Osteocyte (in vitro differentiated cells): ENCODE results near the gene DPP6. TPM values are rescaled to one million over a fixed set of nuclear protein-coding genes. Genes with fewer than 3 reads are reported as not detected.

ENCODE experiments used
- DNase-seq: peaks from one replicate; pipeline ENCODE4 v3.0.0; 2021; ENCODE audit warnings: mixed read lengths; ENCODE audit not compliant: unreplicated experiment; ENCODE audit errors: extremely low spot score
- H3K27ac Mint-ChIP-seq: one replicate; pipeline ENCODE4 v1.8.0; 2021; ENCODE audit warnings: mild to moderate bottlenecking, mixed read lengths; ENCODE audit not compliant: unreplicated experiment
- H3K27me3 Mint-ChIP-seq: one replicate; pipeline ENCODE4 v1.8.0; 2021; ENCODE audit warnings: mixed read lengths; ENCODE audit not compliant: unreplicated experiment
- H3K36me3 Mint-ChIP-seq: one replicate; pipeline ENCODE4 v1.8.0; 2021; ENCODE audit warnings: mixed read lengths; ENCODE audit not compliant: unreplicated experiment
- H3K4me1 Mint-ChIP-seq: one replicate; pipeline ENCODE4 v1.8.0; 2021; ENCODE audit warnings: mixed read lengths; ENCODE audit not compliant: unreplicated experiment
- H3K4me3 Mint-ChIP-seq: one replicate; pipeline ENCODE4 v1.8.0; 2021; ENCODE audit warnings: mild to moderate bottlenecking, moderate library complexity, mixed read lengths; ENCODE audit not compliant: unreplicated experiment
- H3K9me3 Mint-ChIP-seq: one replicate; pipeline ENCODE4 v1.8.0; 2021; ENCODE audit warnings: mixed read lengths; ENCODE audit not compliant: unreplicated experiment
- CTCF ChIP-seq: fragments of 200-600 bp; sonication (generic); IDR thresholded peaks from 2 replicates; pipeline ENCODE4 v1.5.0; 2021; ENCODE audit warnings: antibody characterized with exemption, mild to moderate bottlenecking, moderate library complexity
- total RNA-seq: library from RNA; stranded (reverse); gene quantifications from 2 replicates; pipeline ENCODE4 v1.2.1, GENCODE V29; 2021

Gene DPP6
- total RNA-seq, 1 donor from 2014 or later, result not detected

DNA sequence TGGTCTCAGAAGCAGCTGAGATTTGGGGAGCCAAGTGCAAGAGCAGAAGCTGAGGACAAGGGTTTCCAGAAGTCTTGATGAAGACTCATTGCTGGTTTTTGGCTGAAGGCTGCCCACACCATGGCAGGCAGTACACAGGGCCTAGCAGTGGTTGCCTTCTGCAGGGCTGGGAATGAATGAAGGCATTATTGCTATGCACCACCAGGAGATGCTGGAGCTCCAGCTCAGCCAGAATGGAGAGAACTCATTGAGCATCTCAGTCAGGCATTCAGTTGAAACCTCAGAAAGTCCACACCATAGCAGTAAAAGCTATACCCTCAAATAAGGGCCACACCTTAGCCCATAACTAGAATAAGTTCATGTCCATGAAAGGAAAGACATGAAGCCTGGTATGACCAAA is 190.5 kb downstream of the DPP6 start:
- Mint-ChIP-seq H3K4me1 (no peaks in the 10 kb centered on the region), H3K27me3 (no peaks in the 10 kb centered on the region), H3K4me3 (no peak overlapping the region), H3K36me3 (no peaks in the 10 kb centered on the region), H3K27ac (no peak overlapping the region), H3K9me3 (peaks cover 57% of the 10 kb centered on the region)
- TF ChIP-seq CTCF, result no peak
- DNase-seq, result no peak

DNA sequence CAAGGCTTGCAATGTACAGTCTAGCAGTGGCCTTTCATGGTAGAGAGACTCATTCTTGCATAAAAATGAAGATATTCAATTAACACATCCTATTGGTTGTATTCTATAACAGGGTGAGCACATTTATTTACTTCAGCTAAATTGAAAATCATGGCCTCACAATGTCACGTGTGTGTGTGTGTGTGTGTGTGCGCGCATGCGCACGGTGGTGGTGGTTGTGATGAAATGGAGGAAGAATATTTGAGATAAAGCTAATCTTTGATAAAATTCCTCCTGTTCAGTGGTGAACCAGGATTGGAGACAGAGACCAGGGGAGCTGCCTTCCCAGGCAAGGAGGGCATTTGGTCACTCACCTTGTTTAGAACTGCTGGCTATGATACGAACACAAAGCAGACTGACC is 199.8 kb downstream of the DPP6 start:
- Mint-ChIP-seq H3K4me3 (no peak overlapping the region), H3K4me1 (no peaks in the 10 kb centered on the region), H3K27ac (no peak overlapping the region), H3K36me3 (no peaks in the 10 kb centered on the region), H3K9me3 (peaks cover 72% of the 10 kb centered on the region), H3K27me3 (no peaks in the 10 kb centered on the region)
- DNase-seq, result no peak
- TF ChIP-seq CTCF, result no peak

DNA sequence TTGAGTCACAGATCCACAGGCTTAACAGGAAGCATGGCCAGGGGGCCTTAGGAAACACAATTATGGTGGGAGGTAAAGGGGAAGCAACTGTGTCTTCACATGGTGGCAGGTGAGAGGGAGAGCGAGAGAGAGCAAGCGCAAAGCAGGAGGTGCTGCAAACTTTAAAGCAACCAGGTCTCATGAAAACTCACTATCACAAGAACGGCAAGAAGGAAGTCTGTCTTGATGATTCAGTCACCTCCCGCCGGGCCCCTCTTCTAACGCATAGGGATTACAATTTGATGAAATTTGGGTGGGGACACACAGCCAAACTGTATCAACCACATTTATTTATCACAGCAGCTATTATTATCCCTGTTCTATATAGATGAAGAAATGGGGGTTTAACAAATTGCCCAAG is 201.6 kb downstream of the DPP6 start:
- Mint-ChIP-seq H3K27ac (no peak overlapping the region), H3K4me3 (no peak overlapping the region)
- no peak for DNase-seq

DNA sequence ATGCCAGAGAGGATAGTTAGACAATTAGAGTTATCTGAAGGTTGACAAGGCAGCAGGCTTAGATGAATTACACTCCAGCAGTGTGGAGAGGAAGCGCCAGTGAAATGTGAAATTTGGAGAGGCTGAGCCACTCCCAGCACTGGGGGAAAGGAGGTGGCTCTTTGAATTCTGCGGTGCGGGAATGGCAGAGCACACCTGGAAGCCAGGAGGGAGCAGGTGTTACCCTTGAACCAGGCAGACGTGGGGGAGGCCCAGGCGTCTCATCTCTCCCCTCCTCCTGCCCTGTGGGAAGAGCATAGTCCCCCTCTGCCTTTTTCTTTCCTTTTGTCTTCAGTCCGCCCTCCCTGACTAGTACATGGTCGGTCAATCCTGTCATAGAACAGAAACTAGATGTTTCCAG is 203.1 kb downstream of the DPP6 start:
- H3K27me3 Mint-ChIP-seq, result no peaks in the 10 kb centered on the region
- H3K4me3 Mint-ChIP-seq, result no peak overlapping the region
- no peak overlapping the region for H3K27ac Mint-ChIP-seq
- no peaks in the 10 kb centered on the region for H3K4me1 Mint-ChIP-seq
- peaks cover 72% of the 10 kb centered on the region for H3K9me3 Mint-ChIP-seq
- TF ChIP-seq CTCF, result no peak
- H3K36me3 Mint-ChIP-seq, result peaks cover 2% of the 10 kb centered on the region
- DNase-seq, result no peak

More for the DNA sequence above, 201.6 kb downstream of the DPP6 start:
- Mint-ChIP-seq H3K36me3 (no peaks in the 10 kb centered on the region), H3K27me3 (no peaks in the 10 kb centered on the region), H3K4me1 (no peaks in the 10 kb centered on the region), H3K9me3 (peaks cover 71% of the 10 kb centered on the region)
- TF ChIP-seq CTCF, result no peak

DNA sequence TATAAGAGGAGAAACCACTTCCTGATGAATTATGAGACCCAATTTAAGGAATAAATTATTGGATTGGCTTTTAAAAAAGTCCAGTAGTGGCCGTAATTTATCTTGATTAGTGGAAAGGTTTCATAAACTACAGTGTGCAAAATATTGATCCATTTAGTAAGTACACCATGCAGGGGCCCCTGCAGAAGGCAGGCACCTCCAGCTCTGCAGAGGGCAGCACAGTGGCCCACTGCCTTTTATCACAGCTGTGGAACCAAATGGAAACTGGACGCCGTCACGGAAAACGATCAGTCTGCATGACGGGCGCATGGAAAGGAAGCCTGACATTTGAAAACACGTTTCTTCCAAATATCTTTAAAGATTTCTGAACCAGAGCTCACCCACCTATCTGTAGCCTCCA is 204.0 kb downstream of the DPP6 start:
- no peak overlapping the region for H3K4me3 Mint-ChIP-seq
- H3K27ac Mint-ChIP-seq, result no peak overlapping the region
- DNase-seq, result no peak
- peaks cover 64% of the 10 kb centered on the region for H3K9me3 Mint-ChIP-seq
- H3K36me3 Mint-ChIP-seq, result peaks cover 2% of the 10 kb centered on the region
- no peaks in the 10 kb centered on the region for H3K4me1 Mint-ChIP-seq
- no peaks in the 10 kb centered on the region for H3K27me3 Mint-ChIP-seq
- no peak for TF ChIP-seq CTCF
